OCI-LY7 (cell line): ENCODE measurements around the gene ARGLU1.

Experiments
- CTCF ChIP-seq: fragments of 200-600 bp; sonication (generic); conservative IDR thresholded peaks from 2 replicates; pipeline ENCODE4 v1.5.1; 2014; ENCODE audit warnings: mild to moderate bottlenecking, antibody characterized with exemption, low read length, moderate library complexity, mixed read lengths
- EZH2phosphoT487 ChIP-seq: fragments of 200-600 bp; sonication (generic); IDR thresholded peaks from 2 replicates; pipeline ENCODE4 v1.6.1; 2018; ENCODE audit warnings: low read depth, borderline replicate concordance, mild to moderate bottlenecking, mixed run types, antibody characterized with exemption, low read length, moderate library complexity, mixed read lengths

- TF ChIP-seq CTCF, result no peak
- no peak for TF ChIP-seq EZH2phosphoT487
These were observed 18.8 kb upstream of the ARGLU1 start for GRCh38 chr13:106586648-106587166.
